Measurements from ENCODE around the gene TMEM151B.
"Not testable (repeated sequence)": the region's sequence is repeated elsewhere in the genome, so short reads cannot be mapped to it uniquely, and the experiment has no call there.

DNA sequence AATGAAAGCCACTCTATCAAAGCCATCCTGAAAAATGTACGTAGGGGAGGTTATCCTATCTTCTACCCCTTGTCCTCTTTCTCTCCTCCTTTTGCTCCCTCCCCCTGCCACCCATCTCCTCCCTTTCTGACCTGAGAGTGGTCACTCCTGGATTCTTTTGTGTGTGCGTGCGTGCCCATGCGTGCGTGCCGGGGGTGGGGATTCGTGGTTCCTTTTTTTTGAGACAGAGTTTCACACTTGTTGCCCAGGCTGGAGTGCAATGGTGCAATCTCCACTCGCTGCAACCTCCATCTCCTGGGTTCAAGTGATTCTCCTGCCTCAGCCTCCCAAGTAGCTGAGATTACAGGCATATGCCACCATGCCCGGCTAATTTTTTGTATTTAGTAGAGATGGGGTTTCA is 38.8 kb upstream of the TMEM151B start:
- TF ChIP-seq, protein P1, sequence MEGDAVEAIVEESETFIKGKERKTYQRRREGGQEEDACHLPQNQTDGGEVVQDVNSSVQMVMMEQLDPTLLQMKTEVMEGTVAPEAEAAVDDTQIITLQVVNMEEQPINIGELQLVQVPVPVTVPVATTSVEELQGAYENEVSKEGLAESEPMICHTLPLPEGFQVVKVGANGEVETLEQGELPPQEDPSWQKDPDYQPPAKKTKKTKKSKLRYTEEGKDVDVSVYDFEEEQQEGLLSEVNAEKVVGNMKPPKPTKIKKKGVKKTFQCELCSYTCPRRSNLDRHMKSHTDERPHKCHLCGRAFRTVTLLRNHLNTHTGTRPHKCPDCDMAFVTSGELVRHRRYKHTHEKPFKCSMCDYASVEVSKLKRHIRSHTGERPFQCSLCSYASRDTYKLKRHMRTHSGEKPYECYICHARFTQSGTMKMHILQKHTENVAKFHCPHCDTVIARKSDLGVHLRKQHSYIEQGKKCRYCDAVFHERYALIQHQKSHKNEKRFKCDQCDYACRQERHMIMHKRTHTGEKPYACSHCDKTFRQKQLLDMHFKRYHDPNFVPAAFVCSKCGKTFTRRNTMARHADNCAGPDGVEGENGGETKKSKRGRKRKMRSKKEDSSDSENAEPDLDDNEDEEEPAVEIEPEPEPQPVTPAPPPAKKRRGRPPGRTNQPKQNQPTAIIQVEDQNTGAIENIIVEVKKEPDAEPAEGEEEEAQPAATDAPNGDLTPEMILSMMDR (IDR thresholded peaks at IDR 0.05), result not testable (repeated sequence)
- TF ChIP-seq POLR2A (IDR thresholded peaks at IDR 0.05), result not testable (repeated sequence)
